ENCODE results near the gene COL5A1.

COL5A1 gene

DNA sequence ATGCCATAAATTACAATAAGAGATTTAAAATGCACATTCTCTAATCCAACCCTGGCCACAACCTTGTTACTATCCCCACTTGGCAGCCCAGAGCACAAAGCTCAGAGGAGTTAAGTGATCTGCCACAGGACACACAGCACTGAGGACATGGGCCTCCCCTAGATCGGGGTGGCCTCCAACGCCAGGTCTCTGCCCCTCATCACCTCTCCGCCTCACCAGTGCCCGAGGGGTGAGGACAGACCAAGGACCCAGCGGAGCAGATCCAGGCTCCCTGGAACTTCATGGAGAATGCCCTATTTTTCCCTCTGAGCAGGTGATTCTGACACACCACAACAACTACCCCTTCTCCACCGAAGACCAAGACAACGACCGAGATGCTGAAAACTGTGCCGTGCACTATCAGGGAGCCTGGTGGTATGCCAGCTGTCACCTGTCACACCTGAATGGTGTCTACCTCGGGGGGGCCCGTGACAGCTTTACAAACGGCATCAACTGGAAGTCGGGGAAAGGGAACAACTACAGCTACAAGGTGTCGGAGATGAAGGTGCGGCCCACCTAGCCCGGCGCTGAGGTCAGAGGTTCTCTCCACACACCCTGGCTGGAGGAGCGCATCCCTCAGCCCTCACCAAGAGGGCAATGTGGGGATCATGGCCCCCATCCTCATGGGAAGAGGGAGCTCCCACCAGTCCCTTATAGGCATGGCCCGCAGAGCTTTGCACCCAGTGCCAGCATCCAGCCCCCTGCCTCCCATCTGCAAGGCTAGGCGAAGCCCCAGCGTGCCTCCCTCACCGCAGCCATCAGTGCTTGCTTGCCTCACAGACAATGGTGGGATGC is 226.5 kb downstream of the COL5A1 start:
- no peak for DNase-seq

DNA sequence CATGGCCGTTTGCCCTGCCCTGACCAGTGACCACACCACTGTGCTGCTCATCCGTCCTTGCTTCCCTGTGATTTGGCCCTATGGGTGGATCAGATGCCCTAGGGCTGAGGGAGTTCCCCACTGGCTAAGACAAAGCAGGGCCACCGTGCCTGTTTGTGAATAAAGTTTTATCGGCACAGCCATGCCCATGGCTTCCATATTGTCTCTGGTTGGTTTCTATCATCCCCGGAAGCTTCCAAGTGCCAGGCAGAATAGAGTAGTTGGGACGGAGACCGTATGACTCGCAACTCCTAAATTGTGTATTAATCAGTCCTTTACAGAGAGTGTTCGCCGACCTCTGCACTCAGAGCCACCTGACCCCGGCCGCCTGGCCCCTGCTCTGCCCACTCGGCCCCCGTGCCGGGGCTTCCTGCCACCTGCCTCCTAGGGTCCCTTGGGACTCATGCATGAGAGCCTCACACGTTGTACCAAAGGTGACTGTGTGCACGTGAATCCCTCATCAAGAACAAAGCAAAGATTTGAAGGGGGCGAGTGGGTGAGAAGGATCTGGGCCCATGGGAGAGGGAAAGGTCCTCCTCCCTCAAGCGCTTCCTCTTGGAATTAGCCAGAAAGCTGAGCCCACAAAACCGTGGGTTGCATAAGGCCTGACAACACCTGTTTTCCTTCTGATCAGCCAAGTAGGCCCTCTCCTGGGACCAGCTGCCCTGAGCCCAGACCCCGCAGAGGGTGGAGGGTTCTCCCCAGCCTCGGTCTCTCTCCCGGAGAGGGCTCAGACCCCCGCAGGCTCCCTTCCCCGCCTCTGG is 227.3 kb downstream of the COL5A1 start:
- DNase-seq = no peak

DNA sequence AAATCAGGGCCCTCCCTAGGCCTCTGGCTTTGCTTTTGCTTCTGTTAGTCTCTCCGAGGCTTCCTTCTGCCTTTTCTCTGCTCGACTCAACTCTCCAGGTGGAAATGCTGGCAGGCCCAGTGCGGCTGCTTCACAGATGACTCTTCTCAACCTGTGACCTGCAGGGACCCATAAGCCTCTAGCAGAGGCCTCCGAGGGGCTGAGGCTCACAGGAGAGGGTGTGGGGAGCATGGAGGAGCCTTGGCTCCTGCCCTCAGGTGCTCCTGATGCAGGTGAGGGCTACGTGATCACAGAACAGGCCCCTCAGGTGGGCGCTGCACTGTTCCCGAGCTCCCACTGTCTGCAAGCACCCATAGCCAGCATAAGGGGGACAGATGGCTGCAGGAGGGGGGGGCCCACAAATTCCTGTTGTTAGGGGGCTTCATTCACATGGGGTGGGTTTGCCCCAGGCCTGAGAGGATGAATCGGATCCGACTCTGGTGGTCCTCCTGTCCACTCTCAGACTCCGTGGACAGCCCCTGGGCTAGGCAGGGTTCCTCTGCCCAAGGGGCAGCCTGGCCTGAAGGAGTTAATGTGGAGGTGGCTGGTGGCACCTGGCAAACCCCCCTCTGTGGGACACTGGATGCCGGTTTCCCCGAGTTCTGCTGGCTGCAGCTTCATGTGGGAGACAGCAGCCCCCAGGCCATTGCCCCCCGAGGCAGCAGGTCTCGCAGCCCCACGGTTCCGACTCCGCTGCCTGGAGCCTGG is 228.1 kb downstream of the COL5A1 start:
- DNase-seq = no peak

DNA sequence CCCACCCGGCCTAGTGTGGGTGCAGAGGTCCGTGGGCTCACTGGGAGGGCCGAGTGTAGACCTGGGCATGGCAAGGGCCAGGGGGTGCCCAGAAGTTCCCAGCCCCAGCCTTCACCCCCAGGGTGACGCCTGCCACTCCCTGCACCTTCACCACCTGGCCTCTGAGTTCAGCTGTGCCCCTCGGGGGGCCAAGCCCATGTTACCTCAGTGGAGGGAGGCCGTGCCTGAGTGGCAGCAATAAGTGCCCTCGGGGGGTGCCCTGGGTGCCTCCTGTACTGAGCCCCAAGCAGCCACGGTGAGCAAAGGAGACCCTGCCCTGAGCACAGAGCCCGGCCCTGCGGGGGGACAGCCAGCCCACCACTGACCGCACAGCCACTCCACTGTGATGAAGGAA is 228.7 kb downstream of the COL5A1 start:
- no peak for DNase-seq

GRCh38 chr9:134870746-134871662 is 229.4 kb downstream of the COL5A1 start:
- DNase-seq = no peak

DNA sequence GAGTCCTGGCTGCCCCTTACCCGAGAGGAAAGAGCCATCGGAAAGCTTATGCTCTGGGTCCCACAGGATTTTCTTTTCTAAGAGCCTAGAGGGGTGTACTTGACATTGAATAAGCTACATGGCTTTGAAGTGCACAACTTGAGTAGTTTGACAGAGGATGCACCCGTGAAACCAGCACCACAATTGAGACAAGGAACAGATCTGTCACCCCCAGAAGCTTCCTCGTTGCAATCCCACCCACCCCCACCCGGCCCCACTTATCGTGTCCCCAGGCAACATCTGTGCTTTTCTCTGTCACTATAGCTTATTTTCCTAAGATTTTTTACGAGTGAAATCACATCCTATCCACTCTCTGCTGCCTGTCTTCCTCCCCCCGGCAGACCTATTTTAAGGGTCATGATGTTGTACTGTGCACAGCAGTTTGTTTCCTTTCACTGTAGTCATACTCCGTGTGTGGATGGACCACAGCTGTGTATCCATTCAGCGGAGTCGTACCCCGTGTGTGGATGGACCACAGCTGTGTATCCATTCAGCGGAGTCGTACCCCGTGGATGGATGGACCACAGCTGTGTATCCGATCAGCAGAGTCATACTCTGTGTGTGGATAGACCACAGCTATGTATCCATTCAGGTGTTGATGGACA is 230.2 kb downstream of the COL5A1 start:
- DNase-seq = no peak

DNA sequence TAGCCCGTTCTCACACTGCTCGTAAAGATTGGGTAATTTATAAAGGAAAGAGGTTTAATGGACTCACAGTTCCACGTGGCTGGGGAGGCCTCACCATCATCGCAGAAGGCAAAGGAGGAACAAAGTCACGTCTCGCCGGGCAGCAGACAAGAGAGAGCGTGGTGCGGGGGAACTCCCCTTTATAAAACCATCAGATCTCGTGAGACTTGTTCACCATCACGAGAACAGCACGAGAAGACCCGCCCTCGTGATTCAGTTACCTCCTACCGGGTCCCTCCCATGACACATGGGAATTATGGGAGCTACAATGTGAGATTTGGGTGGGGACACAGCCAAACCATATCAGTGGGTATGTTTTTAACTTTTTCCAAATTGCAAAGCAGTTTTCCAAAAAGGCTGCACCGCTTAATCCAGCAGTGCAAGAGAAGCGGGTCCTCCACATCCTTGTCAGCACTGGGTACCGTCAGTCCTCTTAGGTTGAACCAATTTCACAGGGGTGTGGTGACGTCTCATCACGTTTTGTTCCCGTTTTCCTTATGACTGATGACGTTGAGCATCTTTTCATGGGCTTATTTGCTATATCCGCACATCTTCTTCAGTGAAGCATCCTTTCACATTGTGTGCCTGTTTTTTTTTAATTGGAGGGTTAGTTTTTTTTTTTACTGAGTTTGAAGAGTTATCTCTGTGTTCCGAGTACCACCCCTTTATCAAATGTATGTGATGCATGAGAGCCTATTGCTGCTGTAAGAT is 231.1 kb downstream of the COL5A1 start:
- no peak for DNase-seq

DNA sequence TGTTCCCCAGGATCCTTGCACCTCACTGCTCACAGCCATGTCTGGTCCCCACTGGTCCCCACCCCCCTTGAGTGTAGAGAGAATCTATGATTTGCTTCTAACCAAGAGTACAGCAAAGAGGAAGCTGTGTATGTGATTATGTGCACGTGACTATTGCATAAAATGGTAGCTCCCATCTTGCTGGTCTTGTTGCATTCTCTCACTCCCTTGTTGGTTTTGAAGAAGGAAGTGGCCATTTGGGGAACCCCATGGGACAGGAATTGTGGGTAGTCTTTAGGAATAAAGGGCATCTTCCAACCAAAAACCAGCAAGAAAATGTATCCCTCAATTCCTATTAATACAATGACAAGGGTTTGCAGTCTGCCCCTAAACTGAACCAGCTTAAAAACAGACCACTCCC is 233.8 kb downstream of the COL5A1 start:
- DNase-seq = peak; percentile 59 to 62

GRCh38 chr9:134877541-134877940 is 235.9 kb downstream of the COL5A1 start:
- no peak for DNase-seq

- no peak for DNase-seq
These were observed 238.3 kb downstream of the COL5A1 start for GRCh38 chr9:134879664-134880483.

- no peak for DNase-seq
These were observed 239.1 kb downstream of the COL5A1 start, which contains the start of gene FCN2 for GRCh38 chr9:134880484-134881312. FCN2 (plus strand) TSS chr9:134880810; CDS start chr9:134880822, 12 bp downstream.

GRCh38 chr9:134881313-134881670 is 239.7 kb downstream of the COL5A1 start:
- DNase-seq = no peak

GRCh38 chr9:134882204-134882785 is 240.7 kb downstream of the COL5A1 start:
- no peak for DNase-seq

DNA sequence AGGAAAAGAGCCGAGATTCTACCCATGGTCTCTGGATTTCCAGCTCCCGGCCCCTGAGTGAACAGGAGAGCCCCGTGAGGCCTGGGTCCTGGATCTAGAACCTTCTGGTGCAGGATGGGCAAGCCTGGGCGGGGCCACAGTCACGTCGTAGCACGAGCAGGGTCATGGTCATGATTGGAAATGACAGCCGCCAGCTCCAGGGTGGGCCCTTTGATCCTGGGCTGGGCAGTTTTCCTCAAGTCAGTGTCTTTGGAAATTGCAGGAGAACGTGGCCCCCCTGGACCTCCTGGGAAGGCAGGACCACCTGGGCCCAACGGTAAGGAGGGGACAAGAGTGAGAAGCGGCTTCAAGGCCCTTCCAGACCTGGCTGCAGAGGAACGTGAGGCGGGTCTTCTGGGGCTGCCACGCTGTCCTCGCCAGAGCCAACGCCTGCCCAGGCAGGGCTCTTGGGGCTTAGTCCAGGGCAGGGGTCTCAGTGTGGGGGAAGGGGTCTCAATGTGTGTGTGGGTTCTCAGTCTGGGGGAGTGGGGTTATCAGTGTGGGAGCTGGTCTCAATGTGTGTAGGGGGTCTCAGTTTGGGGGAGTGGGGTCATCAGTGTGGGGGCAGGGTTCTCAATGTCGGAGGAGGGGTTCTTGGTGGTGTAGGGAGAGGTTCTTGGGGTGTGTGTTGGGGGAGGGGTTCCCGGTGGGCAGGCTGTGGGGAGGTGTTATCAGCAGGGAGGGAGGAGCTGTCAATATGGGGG is 241.6 kb downstream of the COL5A1 start:
- no peak for DNase-seq

GRCh38 chr9:134884492-134884891 is 242.9 kb downstream of the COL5A1 start:
- DNase-seq = no peak

- no peak for DNase-seq
These were observed 243.5 kb downstream of the COL5A1 start for GRCh38 chr9:134885001-134885678.

- no peak for DNase-seq
These were observed 244.2 kb downstream of the COL5A1 start for GRCh38 chr9:134885679-134886412.
